Uterus (tissue), 4 donors: ENCODE data around the gene IRX4. TPM values are rescaled to one million over a fixed set of nuclear protein-coding genes. Genes with fewer than 3 reads are reported as not detected.
"Not testable (repeated sequence)": the region's sequence is repeated elsewhere in the genome, so short reads cannot be mapped to it uniquely, and the experiment has no call there.

Experiments
- DNase-seq, 2 donors: peaks; one replicate each; pipeline ENCODE4 v3.0.0-alpha.2; 2019 to 2020
- H3K27ac ChIP-seq, 2 donors: fragments of 200-600 bp; sonication (generic); 1 replicate in 1 of 2; 2 replicates in 1 of 2; pipeline ENCODE4 v1.5.1; 2016 to 2018
- H3K27me3 ChIP-seq, 2 donors: fragments of 200-600 bp; sonication (generic); one replicate each; pipeline ENCODE4 v1.5.1; 2018 to 2019; ENCODE audit warnings: control low read depth in 1 of 2
- H3K36me3 ChIP-seq, 2 donors: fragments of 200-600 bp; sonication (generic); one replicate each; pipeline ENCODE4 v1.5.1; 2019; ENCODE audit warnings: control low read depth in 1 of 2
- H3K4me1 ChIP-seq, 2 donors: fragments of 200-600 bp; sonication (generic); one replicate each; pipeline ENCODE4 v1.5.1; 2018 to 2019; ENCODE audit warnings: control low read depth in 1 of 2
- H3K4me3 ChIP-seq, 2 donors: fragments of 200-600 bp; sonication (generic); 1 replicate in 1 of 2; 2 replicates in 1 of 2; pipeline ENCODE4 v1.5.1; 2018 to 2019; ENCODE audit warnings: mild to moderate bottlenecking in 1 of 2
- H3K9me3 ChIP-seq, 2 donors: fragments of 200-600 bp; sonication (generic); one replicate each; pipeline ENCODE4 v1.5.1; 2019; ENCODE audit warnings: control low read depth in 1 of 2
- CTCF ChIP-seq, 4 experiments: fragments of 200-600 bp in 2 of 4; fragments of 450-650 bp in 2 of 4; sonication (generic) in 2 of 4; IDR thresholded peaks; one replicate each; pipeline ENCODE4 v1.5.1; 2016 to 2019; ENCODE audit warnings: antibody characterized with exemption in 4 of 4, mild to moderate bottlenecking in 2 of 4, moderate library complexity in 1 of 4
- POLR2A ChIP-seq, 2 donors: fragments of 450-650 bp; IDR thresholded peaks; one replicate each; pipeline ENCODE4 v1.6.1; 2016; ENCODE audit warnings: antibody characterized with exemption in 2 of 2, mild to moderate bottlenecking in 1 of 2, moderate library complexity in 1 of 2
- intact Hi-C: fragments of 100-400 bp; cut with DNase I; formaldehyde crosslinking; loops from one replicate; pipeline ENCODE4 v1.15.1; 2023; ENCODE audit warnings: low total_unique reads
- total RNA-seq, 4 donors: library from RNA; depleted of rRNA in 3 of 4; stranded (reverse); fragments of >200 nt in 3 of 4; gene quantifications; one replicate each; pipeline versions ENCODE4 v1.1.0 to v1.2.4, GENCODE V29; 2014 to 2023
- donor health status: DM: yes; HTN: yes; CAD: no.

Gene IRX4
- total RNA-seq, 4 donors from 2014 or later, result not detected

GRCh38 chr5:1846583-1846982 is 36.1 kb downstream of the IRX4 start:
- H3K4me1 ChIP-seq, result peaks cover 0 to 2% of the 10 kb centered on the region in 2 donors
- H3K27me3 ChIP-seq, result peaks cover 0 to 8% of the 10 kb centered on the region in 2 donors
- no peak overlapping the region for H3K27ac ChIP-seq
- TF ChIP-seq POLR2A (IDR thresholded peaks at IDR 0.05), result no peak
- no peak for TF ChIP-seq CTCF (IDR thresholded peaks at IDR 0.05)
- H3K9me3 ChIP-seq, result no peaks in the 10 kb centered on the region
- no peak overlapping the region for H3K4me3 ChIP-seq
- DNase-seq, result no peak
- H3K36me3 ChIP-seq, result no peaks in the 10 kb centered on the region
- intact Hi-C loops, result no loop called here

GRCh38 chr5:1845696-1846095 is 37.0 kb downstream of the IRX4 start:
- intact Hi-C loops, result no loop called here
- Histone ChIP-seq H3K4me3 (no peak overlapping the region), H3K27me3 (peaks cover 0 to 5% of the 10 kb centered on the region in 2 donors), H3K9me3 (no peaks in the 10 kb centered on the region), H3K4me1 (no peaks in the 10 kb centered on the region), H3K27ac (no peak overlapping the region), H3K36me3 (no peaks in the 10 kb centered on the region)
- no peak for DNase-seq
- TF ChIP-seq CTCF (IDR thresholded peaks at IDR 0.05), result no peak
- no peak for TF ChIP-seq POLR2A (IDR thresholded peaks at IDR 0.05)

DNA sequence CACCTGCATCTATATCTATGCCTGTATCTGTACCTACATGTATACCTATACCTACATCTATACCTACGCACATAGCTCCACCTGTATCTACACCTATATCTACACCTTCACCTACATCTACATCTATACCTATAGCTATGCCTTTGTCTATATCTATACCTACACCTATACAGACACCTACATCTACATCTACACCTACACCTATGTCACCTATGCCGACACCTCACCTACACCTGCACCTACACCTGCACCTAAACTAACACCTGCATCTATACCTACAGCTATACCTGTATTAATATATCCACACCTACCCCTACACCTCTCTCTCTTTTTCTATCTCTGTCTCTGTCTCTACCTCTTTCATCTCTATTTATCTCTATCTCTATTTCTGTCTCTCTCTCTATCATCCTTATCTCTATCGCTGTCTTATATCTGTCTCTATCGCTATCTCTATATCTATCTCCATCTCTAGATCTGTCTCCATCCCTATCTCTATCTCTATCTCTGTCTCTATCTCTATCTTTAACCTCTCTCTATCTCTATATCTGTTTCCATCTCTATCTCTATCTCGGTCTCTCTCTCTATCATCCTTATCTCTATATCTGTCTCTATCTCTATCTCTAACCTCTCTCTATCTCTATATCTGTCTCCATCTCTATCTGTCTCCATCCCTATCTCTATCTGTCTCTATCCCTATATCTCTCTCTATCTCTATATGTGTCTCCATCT is 37.9 kb downstream of the IRX4 start:
- no peaks in the 10 kb centered on the region for H3K36me3 ChIP-seq
- H3K4me1 ChIP-seq, result no peaks in the 10 kb centered on the region
- H3K4me3 ChIP-seq, result no peak overlapping the region
- DNase-seq, result no peak
- no peak for TF ChIP-seq POLR2A (IDR thresholded peaks at IDR 0.05)
- TF ChIP-seq CTCF (IDR thresholded peaks at IDR 0.05), result no peak
- intact Hi-C loops, result no loop called here
- H3K27ac ChIP-seq, result no peak overlapping the region
- no peaks in the 10 kb centered on the region for H3K27me3 ChIP-seq
- H3K9me3 ChIP-seq, result no peaks in the 10 kb centered on the region

GRCh38 chr5:1843761-1844160 is 39.0 kb downstream of the IRX4 start:
- H3K4me1 ChIP-seq, H3K27ac ChIP-seq, H3K4me3 ChIP-seq, H3K36me3 ChIP-seq, intact Hi-C loops, H3K27me3 ChIP-seq, DNase-seq, H3K9me3 ChIP-seq: not testable (repeated sequence)

GRCh38 chr5:1842004-1842819 is 40.5 kb downstream of the IRX4 start:
- H3K27ac ChIP-seq, result no peak overlapping the region
- H3K9me3 ChIP-seq, result no peaks in the 10 kb centered on the region
- no peaks in the 10 kb centered on the region for H3K36me3 ChIP-seq
- intact Hi-C loops, result no loop called here
- no peak overlapping the region for H3K4me3 ChIP-seq
- no peaks in the 10 kb centered on the region for H3K27me3 ChIP-seq
- H3K4me1 ChIP-seq, result no peaks in the 10 kb centered on the region
- no peak for TF ChIP-seq CTCF (IDR thresholded peaks at IDR 0.05)
- TF ChIP-seq POLR2A (IDR thresholded peaks at IDR 0.05), result no peak
- DNase-seq, result no peak
